GM23338 (cell line): ENCODE measurements around the gene SCFD1.

Source experiments
- CREB1 ChIP-seq: fragments of 250-450 bp; sonication (Bioruptor Pico); IDR thresholded peaks from 2 replicates; pipeline ENCODE4 v1.5.0; 2020; ENCODE audit warnings: low read depth, mild to moderate bottlenecking, moderate library complexity
- EZH2 ChIP-seq: fragments of 200-600 bp; sonication (generic); IDR thresholded peaks from one replicate; pipeline ENCODE4 v1.8.0; 2017; ENCODE audit warnings: antibody characterized with exemption, mild to moderate bottlenecking, low read depth; ENCODE audit not compliant: unreplicated experiment
- EZH2phosphoT487 ChIP-seq: fragments of 200-600 bp; sonication (generic); IDR thresholded peaks from one replicate; pipeline ENCODE4 v1.8.1; 2018; ENCODE audit warnings: antibody characterized with exemption; ENCODE audit not compliant: unreplicated experiment
- JUNB ChIP-seq: IDR thresholded peaks from one replicate; pipeline ENCODE4 v1.6.1; 2016; ENCODE audit warnings: antibody characterized with exemption; ENCODE audit not compliant: unreplicated experiment
- NANOG ChIP-seq: IDR thresholded peaks from 2 replicates; pipeline ENCODE4 v1.6.1; 2016; ENCODE audit warnings: antibody characterized with exemption, borderline replicate concordance
- POLR2AphosphoS5 ChIP-seq: IDR thresholded peaks from 2 replicates; pipeline ENCODE4 v1.6.1; 2016; ENCODE audit warnings: antibody characterized with exemption, low read depth
- STAT1 ChIP-seq: IDR thresholded peaks from one replicate; pipeline ENCODE4 v1.6.1; 2016; ENCODE audit warnings: antibody characterized with exemption; ENCODE audit not compliant: unreplicated experiment
- ZNF114 ChIP-seq: fragments of 250-450 bp; sonication (Bioruptor Pico); IDR thresholded peaks from 2 replicates; pipeline ENCODE4 v1.5.0; 2020; ENCODE audit warnings: mild to moderate bottlenecking, moderate library complexity
- ZNF331 ChIP-seq: fragments of 250-450 bp; sonication (Bioruptor Pico); IDR thresholded peaks from 2 replicates; pipeline ENCODE4 v1.5.0; 2020; ENCODE audit warnings: low read depth, mild to moderate bottlenecking, moderate library complexity
- TF ChIP-seq, protein P1 (sequence below), 2 experiments: fragments of 200-600 bp in 1 of 2; sonication (generic) in 1 of 2; conservative IDR thresholded peaks; 2 replicates each; pipeline versions ENCODE4 v1.5.1 to v1.6.1; 2016 to 2017; ENCODE audit warnings: antibody characterized with exemption in 2 of 2, low read depth in 2 of 2, mild to moderate bottlenecking in 2 of 2, moderate library complexity in 1 of 2
- TF ChIP-seq, protein P2 (sequence below): IDR thresholded peaks from one replicate; pipeline ENCODE4 v1.6.1; 2018; ENCODE audit warnings: antibody characterized with exemption; ENCODE audit not compliant: unreplicated experiment
- TF ChIP-seq, protein P3 (sequence below): IDR thresholded peaks from 2 replicates; pipeline ENCODE4 v1.6.1; 2016; ENCODE audit warnings: antibody characterized with exemption

- TF ChIP-seq POLR2AphosphoS5 (no peak), EZH2 (no peak), NANOG (no peak), ZNF114 (CRISPR knock-in tag) (no peak), EZH2phosphoT487 (no peak), JUNB (no peak), STAT1 (no peak), CREB1 (no peak), ZNF331 (CRISPR knock-in tag) (no peak)
- TF ChIP-seq, protein P1, sequence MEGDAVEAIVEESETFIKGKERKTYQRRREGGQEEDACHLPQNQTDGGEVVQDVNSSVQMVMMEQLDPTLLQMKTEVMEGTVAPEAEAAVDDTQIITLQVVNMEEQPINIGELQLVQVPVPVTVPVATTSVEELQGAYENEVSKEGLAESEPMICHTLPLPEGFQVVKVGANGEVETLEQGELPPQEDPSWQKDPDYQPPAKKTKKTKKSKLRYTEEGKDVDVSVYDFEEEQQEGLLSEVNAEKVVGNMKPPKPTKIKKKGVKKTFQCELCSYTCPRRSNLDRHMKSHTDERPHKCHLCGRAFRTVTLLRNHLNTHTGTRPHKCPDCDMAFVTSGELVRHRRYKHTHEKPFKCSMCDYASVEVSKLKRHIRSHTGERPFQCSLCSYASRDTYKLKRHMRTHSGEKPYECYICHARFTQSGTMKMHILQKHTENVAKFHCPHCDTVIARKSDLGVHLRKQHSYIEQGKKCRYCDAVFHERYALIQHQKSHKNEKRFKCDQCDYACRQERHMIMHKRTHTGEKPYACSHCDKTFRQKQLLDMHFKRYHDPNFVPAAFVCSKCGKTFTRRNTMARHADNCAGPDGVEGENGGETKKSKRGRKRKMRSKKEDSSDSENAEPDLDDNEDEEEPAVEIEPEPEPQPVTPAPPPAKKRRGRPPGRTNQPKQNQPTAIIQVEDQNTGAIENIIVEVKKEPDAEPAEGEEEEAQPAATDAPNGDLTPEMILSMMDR (conservative IDR thresholded peaks at IDR 0.05; ENCODE audit: low read depth in 2 of 2) = peak; percentile 38 to 53; a peak in 3 of 4 replicates
- TF ChIP-seq, protein P2, sequence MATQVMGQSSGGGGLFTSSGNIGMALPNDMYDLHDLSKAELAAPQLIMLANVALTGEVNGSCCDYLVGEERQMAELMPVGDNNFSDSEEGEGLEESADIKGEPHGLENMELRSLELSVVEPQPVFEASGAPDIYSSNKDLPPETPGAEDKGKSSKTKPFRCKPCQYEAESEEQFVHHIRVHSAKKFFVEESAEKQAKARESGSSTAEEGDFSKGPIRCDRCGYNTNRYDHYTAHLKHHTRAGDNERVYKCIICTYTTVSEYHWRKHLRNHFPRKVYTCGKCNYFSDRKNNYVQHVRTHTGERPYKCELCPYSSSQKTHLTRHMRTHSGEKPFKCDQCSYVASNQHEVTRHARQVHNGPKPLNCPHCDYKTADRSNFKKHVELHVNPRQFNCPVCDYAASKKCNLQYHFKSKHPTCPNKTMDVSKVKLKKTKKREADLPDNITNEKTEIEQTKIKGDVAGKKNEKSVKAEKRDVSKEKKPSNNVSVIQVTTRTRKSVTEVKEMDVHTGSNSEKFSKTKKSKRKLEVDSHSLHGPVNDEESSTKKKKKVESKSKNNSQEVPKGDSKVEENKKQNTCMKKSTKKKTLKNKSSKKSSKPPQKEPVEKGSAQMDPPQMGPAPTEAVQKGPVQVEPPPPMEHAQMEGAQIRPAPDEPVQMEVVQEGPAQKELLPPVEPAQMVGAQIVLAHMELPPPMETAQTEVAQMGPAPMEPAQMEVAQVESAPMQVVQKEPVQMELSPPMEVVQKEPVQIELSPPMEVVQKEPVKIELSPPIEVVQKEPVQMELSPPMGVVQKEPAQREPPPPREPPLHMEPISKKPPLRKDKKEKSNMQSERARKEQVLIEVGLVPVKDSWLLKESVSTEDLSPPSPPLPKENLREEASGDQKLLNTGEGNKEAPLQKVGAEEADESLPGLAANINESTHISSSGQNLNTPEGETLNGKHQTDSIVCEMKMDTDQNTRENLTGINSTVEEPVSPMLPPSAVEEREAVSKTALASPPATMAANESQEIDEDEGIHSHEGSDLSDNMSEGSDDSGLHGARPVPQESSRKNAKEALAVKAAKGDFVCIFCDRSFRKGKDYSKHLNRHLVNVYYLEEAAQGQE = no peak
- TF ChIP-seq, protein P3, sequence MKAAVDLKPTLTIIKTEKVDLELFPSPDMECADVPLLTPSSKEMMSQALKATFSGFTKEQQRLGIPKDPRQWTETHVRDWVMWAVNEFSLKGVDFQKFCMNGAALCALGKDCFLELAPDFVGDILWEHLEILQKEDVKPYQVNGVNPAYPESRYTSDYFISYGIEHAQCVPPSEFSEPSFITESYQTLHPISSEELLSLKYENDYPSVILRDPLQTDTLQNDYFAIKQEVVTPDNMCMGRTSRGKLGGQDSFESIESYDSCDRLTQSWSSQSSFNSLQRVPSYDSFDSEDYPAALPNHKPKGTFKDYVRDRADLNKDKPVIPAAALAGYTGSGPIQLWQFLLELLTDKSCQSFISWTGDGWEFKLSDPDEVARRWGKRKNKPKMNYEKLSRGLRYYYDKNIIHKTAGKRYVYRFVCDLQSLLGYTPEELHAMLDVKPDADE = no peak
These were observed 11.3 kb upstream of the SCFD1 start for GRCh38 chr14:30610787-30611343.
